ENCODE results near the gene KCTD6. TPM values are rescaled to one million over a fixed set of nuclear protein-coding genes. Genes with fewer than 3 reads are reported as not detected.

Gene KCTD6
- total RNA-seq, 3 donors from 2014 or later (not counting 1 experiment from before 2014, with no cell fraction given) = 4.5 to 12.9 (median 7.5) TPM

GRCh38 chr3:58488967-58489366, 2.9 kb upstream of the KCTD6 start:
- TF ChIP-seq CTCF (IDR thresholded peaks at IDR 0.05) = no peak
- H3K27me3 Mint-ChIP-seq (ENCODE audit: low read depth in 2 of 2) = peaks cover 14 to 18% of the 10 kb centered on the region in 2 donors
- H3K9me3 Mint-ChIP-seq = no peaks in the 10 kb centered on the region
- ATAC-seq = no peak
- H3K4me1 ChIP-seq (ENCODE audit: control insufficient read depth, insufficient read depth, low read length) = peaks cover 37% of the 10 kb centered on the region
- H3K27ac Mint-ChIP-seq = no peak overlapping the region
- no peak overlapping the region for H3K27ac ChIP-seq (ENCODE audit: low read length)
- no peak for DNase-seq
- H3K36me3 ChIP-seq (ENCODE audit: control insufficient read depth, insufficient read depth, low read length) = no peaks in the 10 kb centered on the region
- H3K27me3 ChIP-seq (ENCODE audit: control insufficient read depth, insufficient read depth, low read length) = no peaks in the 10 kb centered on the region
- intact Hi-C loops (cut with micrococcal nuclease) = no loop called here
- H3K9me3 ChIP-seq (ENCODE audit: control insufficient read depth, insufficient read depth, low read length) = no peaks in the 10 kb centered on the region
- no peak overlapping the region for H3K4me3 ChIP-seq (ENCODE audit: low read length)
- H3K36me3 Mint-ChIP-seq = no peaks in the 10 kb centered on the region
- H3K4me1 Mint-ChIP-seq = peaks cover 24 to 44% of the 10 kb centered on the region in 2 donors
- H3K4me3 Mint-ChIP-seq = peak overlapping the region; percentile 11
- 64% methylated on average over 2 of the region's 2 CpGs for WGBS (ENCODE audit: insufficient coverage)

GRCh38 chr3:58490860-58491501, 915 bp upstream of the KCTD6 start:
- H3K27me3 Mint-ChIP-seq (ENCODE audit: low read depth in 2 of 2) = peaks cover 12 to 14% of the 10 kb centered on the region in 2 donors
- peaks cover 38 to 54% of the 10 kb centered on the region in 2 donors for H3K4me1 Mint-ChIP-seq
- H3K27ac Mint-ChIP-seq = peak overlapping the region; percentile 12 to 85
- peak overlapping the region; percentile 26 for H3K4me3 ChIP-seq (ENCODE audit: low read length)
- peak overlapping the region; percentile 54 for H3K27ac ChIP-seq (ENCODE audit: low read length)
- H3K27me3 ChIP-seq (ENCODE audit: control insufficient read depth, insufficient read depth, low read length) = no peaks in the 10 kb centered on the region
- no peaks in the 10 kb centered on the region for H3K36me3 Mint-ChIP-seq
- no peaks in the 10 kb centered on the region for H3K9me3 ChIP-seq (ENCODE audit: control insufficient read depth, insufficient read depth, low read length)
- peaks cover 30% of the 10 kb centered on the region for H3K4me1 ChIP-seq (ENCODE audit: control insufficient read depth, insufficient read depth, low read length)
- H3K4me3 Mint-ChIP-seq = peak overlapping the region; percentile 58
- DNase-seq (peak; percentile 20 to 25), ATAC-seq (no peak)
- 90% methylated on average over 19 of the region's 19 CpGs for WGBS (ENCODE audit: insufficient coverage)
- no peaks in the 10 kb centered on the region for H3K36me3 ChIP-seq (ENCODE audit: control insufficient read depth, insufficient read depth, low read length)
- no peak for TF ChIP-seq CTCF (IDR thresholded peaks at IDR 0.05)
- no peaks in the 10 kb centered on the region for H3K9me3 Mint-ChIP-seq
- intact Hi-C loops (cut with micrococcal nuclease) = loop anchor here (1.0 to 2.0 kb wide), 3 partner anchors 41 to 159 kb away; partner anchors contain the start of genes PDHB and PXK

- H3K27me3 ChIP-seq (ENCODE audit: control insufficient read depth, insufficient read depth, low read length) = no peaks in the 10 kb centered on the region
- no peak for ATAC-seq
- Mint-ChIP-seq H3K4me3 (peak overlapping the region; percentile 94), H3K27me3 (ENCODE audit: low read depth in 2 of 2) (peaks cover 0 to 6% of the 10 kb centered on the region in 2 donors), H3K36me3 (no peaks in the 10 kb centered on the region), H3K27ac (peak overlapping the region; percentile 68 to 87), H3K4me1 (peaks cover 51 to 57% of the 10 kb centered on the region in 2 donors), H3K9me3 (no peaks in the 10 kb centered on the region)
- peaks cover 19% of the 10 kb centered on the region for H3K4me1 ChIP-seq (ENCODE audit: control insufficient read depth, insufficient read depth, low read length)
- TF ChIP-seq CTCF (IDR thresholded peaks at IDR 0.05) = no peak
- H3K9me3 ChIP-seq (ENCODE audit: control insufficient read depth, insufficient read depth, low read length) = no peaks in the 10 kb centered on the region
- intact Hi-C loops (cut with micrococcal nuclease) = loop anchor here (1.0 to 2.0 kb wide), 2 partner anchors 22 to 186 kb away; partner anchors contain the start of genes HTD2 and RPP14
- WGBS (ENCODE audit: insufficient coverage) = under 1% methylated on average over 15 of the region's 15 CpGs
- peak in 1 of 2 donors; percentile 54 for DNase-seq
- H3K27ac ChIP-seq (ENCODE audit: low read length) = peak overlapping the region; percentile 23
- H3K36me3 ChIP-seq (ENCODE audit: control insufficient read depth, insufficient read depth, low read length) = no peaks in the 10 kb centered on the region
- peak overlapping the region; percentile 72 for H3K4me3 ChIP-seq (ENCODE audit: low read length)
These were observed 604 bp downstream of the KCTD6 start for GRCh38 chr3:58492494-58492905.
